NT2/D1 (cell line): ENCODE measurements around the gene GCM1.

Experiments
- SUZ12 ChIP-seq: IDR thresholded peaks from 2 replicates; pipeline ENCODE4 v1.6.1; 2011; ENCODE audit not compliant: insufficient read length, insufficient read depth; ENCODE audit errors: extremely low read depth
- YY1 ChIP-seq: IDR thresholded peaks from 2 replicates; pipeline ENCODE4 v1.6.1; 2011; ENCODE audit not compliant: insufficient read length, insufficient read depth
- ZNF274 ChIP-seq: IDR thresholded peaks from 2 replicates; pipeline ENCODE4 v1.6.1; 2011; ENCODE audit warnings: mild to moderate bottlenecking, low read depth, low read length

DNA sequence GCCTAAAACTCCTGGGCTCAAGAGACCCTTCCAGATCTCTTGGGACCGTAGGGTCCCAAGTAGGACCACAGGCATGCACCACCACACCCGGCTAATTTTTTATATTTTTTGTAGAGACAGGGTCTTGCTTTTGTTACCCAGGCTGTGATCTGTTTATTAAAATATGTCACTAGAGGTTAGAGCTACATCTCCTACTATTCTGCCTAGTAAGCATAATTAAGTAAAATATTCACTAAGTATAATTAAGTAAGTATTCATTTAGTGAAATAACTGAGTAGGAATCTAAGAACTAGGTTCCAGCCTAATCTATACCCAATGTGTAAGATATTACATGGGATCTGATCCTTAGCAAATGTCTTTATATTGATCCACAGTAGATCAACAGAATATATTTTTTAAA is 40.2 kb upstream of the GCM1 start:
- TF ChIP-seq YY1 (no peak), ZNF274 (no peak), SUZ12 (no peak)
